Measurements from ENCODE around the gene SLC35E1.

Gene SLC35E1

DNA sequence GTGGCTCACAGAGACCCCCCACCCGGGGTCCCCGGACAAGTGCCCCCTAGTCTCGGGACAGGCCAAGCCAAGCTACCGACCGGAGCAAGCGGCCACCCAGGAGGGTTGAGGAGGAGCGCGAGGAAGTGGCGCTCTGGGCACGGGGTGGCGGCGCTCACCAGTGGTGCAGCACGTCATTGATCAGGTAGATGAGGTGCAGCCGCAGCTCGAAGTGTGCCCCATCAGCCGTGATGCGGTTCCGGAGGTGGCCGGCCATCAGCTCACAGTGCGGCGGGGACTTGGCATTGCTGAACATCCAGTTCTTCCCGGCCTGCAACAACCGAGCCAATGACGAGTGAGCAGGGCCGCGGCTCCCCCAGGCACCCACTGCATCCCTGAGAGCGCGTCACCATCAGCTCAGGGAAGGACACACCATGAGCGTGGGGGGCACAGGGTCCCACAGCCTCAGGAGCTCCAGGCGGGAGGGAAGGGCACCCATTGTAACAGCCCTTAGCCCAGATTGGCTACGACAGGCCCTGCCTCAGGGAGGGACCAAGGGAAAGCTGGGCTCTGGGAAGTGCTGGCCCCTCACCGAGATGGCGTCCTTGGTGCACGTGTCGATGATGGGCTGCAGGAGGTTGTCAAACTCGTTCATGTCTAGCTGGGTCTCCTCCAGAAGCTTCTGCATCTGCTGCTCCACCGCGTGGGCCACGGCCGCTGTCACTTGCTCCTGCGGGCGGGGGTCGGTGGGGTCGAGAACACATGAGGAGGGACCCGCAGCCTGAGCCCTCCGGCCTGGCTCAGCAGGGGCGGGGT is 39.6 kb downstream of the SLC35E1 start:
- peaks cover 46% of the 10 kb centered on the region for H3K79me2 ChIP-seq (ENCODE audit: control insufficient read depth, low read length)
- no peaks in the 10 kb centered on the region for H3K27me3 ChIP-seq (ENCODE audit: control insufficient read depth, low read length)
- TF ChIP-seq EZH2phosphoT487 (IDR thresholded peaks at IDR 0.05; ENCODE audit: borderline replicate concordance, low read length) = no peak
- TF ChIP-seq, protein P1, sequence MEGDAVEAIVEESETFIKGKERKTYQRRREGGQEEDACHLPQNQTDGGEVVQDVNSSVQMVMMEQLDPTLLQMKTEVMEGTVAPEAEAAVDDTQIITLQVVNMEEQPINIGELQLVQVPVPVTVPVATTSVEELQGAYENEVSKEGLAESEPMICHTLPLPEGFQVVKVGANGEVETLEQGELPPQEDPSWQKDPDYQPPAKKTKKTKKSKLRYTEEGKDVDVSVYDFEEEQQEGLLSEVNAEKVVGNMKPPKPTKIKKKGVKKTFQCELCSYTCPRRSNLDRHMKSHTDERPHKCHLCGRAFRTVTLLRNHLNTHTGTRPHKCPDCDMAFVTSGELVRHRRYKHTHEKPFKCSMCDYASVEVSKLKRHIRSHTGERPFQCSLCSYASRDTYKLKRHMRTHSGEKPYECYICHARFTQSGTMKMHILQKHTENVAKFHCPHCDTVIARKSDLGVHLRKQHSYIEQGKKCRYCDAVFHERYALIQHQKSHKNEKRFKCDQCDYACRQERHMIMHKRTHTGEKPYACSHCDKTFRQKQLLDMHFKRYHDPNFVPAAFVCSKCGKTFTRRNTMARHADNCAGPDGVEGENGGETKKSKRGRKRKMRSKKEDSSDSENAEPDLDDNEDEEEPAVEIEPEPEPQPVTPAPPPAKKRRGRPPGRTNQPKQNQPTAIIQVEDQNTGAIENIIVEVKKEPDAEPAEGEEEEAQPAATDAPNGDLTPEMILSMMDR (IDR thresholded peaks at IDR 0.05; ENCODE audit: low read depth, low read length, poor library complexity, severe bottlenecking) = no peak
- H3F3A ChIP-seq (ENCODE audit: control insufficient read depth, insufficient read depth) = no peaks in the 10 kb centered on the region
- no peak overlapping the region for H3K27ac ChIP-seq (ENCODE audit: low read depth, low read length)
- H3K4me1 ChIP-seq (ENCODE audit: control insufficient read depth, low read length) = no peaks in the 10 kb centered on the region
- no peak overlapping the region for H3K4me2 ChIP-seq (ENCODE audit: low read length)
- no peak overlapping the region for H3K4me3 ChIP-seq (ENCODE audit: low read length)
- H3K36me3 ChIP-seq (ENCODE audit: control insufficient read depth, low read length) = peaks cover 98% of the 10 kb centered on the region
- peaks cover 5% of the 10 kb centered on the region; the same call in 1 of the 2 replicates for H4K20me1 ChIP-seq (ENCODE audit: control insufficient read depth, insufficient read depth, low read depth, low read length)
- no peaks in the 10 kb centered on the region for H3K9me2 ChIP-seq (replicated peaks; ENCODE audit: control insufficient read depth, low read length)
- H3K9me3 ChIP-seq (ENCODE audit: control insufficient read depth, insufficient read depth, low read length) = no peaks in the 10 kb centered on the region

DNA sequence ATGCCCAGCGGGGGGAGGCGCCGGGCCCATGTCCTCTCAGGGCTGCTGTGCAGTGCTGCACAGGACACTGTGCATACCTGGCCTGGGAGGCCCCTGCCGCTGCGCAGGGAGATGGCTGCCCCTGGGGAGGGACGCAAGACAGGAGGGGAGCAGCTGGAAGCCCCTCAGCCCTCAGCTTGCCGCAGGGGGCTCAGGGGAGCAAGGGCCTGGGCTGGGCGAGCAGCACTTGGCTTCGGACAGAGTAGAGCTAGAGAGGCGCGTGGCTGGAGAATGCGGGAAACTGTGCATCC is 40.9 kb downstream of the SLC35E1 start:
- Histone ChIP-seq H3K4me1 (ENCODE audit: control insufficient read depth, low read length) (no peaks in the 10 kb centered on the region), H3F3A (ENCODE audit: control insufficient read depth, insufficient read depth) (no peaks in the 10 kb centered on the region), H4K20me1 (ENCODE audit: control insufficient read depth, insufficient read depth, low read depth, low read length) (peaks cover 3% of the 10 kb centered on the region), H3K9me3 (ENCODE audit: control insufficient read depth, insufficient read depth, low read length) (no peaks in the 10 kb centered on the region), H3K36me3 (ENCODE audit: control insufficient read depth, low read length) (peaks cover 97% of the 10 kb centered on the region), H3K27me3 (ENCODE audit: control insufficient read depth, low read length) (no peaks in the 10 kb centered on the region), H3K9me2 (replicated peaks; ENCODE audit: control insufficient read depth, low read length) (no peaks in the 10 kb centered on the region), H3K27ac (ENCODE audit: low read depth, low read length) (no peak overlapping the region), H3K4me2 (ENCODE audit: low read length) (no peak overlapping the region), H3K4me3 (ENCODE audit: low read length) (no peak overlapping the region), H3K79me2 (ENCODE audit: control insufficient read depth, low read length) (peaks cover 43% of the 10 kb centered on the region)
- TF ChIP-seq EZH2phosphoT487 (IDR thresholded peaks at IDR 0.05; ENCODE audit: borderline replicate concordance, low read length) = no peak
- TF ChIP-seq, protein P1 (IDR thresholded peaks at IDR 0.05; ENCODE audit: low read depth, low read length, poor library complexity, severe bottlenecking) = no peak

DNA sequence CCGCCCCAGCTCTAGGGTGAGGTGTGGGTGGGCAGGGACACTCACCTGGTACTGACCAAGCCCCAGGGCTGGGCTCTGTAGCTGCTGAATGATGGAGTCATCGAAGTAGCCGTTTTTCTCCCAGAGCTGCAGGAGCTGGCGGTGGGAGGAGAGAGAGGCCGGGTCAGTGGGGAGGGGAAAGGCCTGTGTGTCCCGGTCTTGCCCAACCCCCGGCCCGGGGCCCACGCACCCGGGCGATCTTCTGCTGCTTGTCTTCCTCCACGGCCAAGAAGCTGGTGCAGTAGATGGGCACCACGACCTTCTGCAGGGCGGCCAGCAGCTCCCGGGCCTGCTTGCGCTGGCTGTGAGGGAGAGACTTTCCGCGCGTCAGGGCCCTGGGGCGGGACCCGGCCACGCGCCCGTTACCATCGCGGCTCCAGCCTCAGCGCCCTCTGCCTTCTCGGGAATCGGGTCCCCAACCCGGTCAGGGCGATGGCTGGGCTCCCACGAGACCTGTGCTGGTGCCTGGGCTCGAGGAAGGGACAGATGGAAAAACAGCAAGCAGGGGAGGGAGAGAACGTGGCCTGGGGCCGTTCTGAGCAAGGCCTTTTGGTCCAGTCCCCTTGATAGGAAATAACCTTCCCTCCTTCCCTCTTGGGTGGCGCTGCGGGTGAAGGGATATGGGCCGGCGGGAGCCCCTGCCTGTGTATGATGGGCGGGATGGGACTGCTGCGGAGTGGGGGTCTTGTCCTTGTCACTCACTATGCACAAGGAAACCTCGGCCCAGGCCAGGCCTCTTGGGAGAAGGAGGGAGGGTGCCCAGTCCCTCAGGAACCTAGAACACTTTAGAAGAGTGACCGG is 41.5 kb downstream of the SLC35E1 start:
- H3K27me3 ChIP-seq (ENCODE audit: control insufficient read depth, low read length) = no peaks in the 10 kb centered on the region
- no peak overlapping the region for H3K4me3 ChIP-seq (ENCODE audit: low read length)
- no peaks in the 10 kb centered on the region for H3K9me2 ChIP-seq (replicated peaks; ENCODE audit: control insufficient read depth, low read length)
- H3K36me3 ChIP-seq (ENCODE audit: control insufficient read depth, low read length) = peaks cover 97% of the 10 kb centered on the region
- TF ChIP-seq, protein P1 (IDR thresholded peaks at IDR 0.05; ENCODE audit: low read depth, low read length, poor library complexity, severe bottlenecking) = no peak
- H4K20me1 ChIP-seq (ENCODE audit: control insufficient read depth, insufficient read depth, low read depth, low read length) = peaks cover 3% of the 10 kb centered on the region
- no peaks in the 10 kb centered on the region for H3K4me1 ChIP-seq (ENCODE audit: control insufficient read depth, low read length)
- H3K4me2 ChIP-seq (ENCODE audit: low read length) = no peak overlapping the region
- H3F3A ChIP-seq (ENCODE audit: control insufficient read depth, insufficient read depth) = no peaks in the 10 kb centered on the region
- H3K27ac ChIP-seq (ENCODE audit: low read depth, low read length) = no peak overlapping the region
- H3K9me3 ChIP-seq (ENCODE audit: control insufficient read depth, insufficient read depth, low read length) = no peaks in the 10 kb centered on the region
- peaks cover 37% of the 10 kb centered on the region for H3K79me2 ChIP-seq (ENCODE audit: control insufficient read depth, low read length)
